GM12878 (cell line): ENCODE results near the gene SLC30A7. TPM values are rescaled to one million over a fixed set of nuclear protein-coding genes. Genes with fewer than 3 reads are reported as not detected.

Experiments used
- ATAC-seq: fragments of 200-7000 bp; cut with Tn5 transposase; 3 replicates; pipeline ENCODE4 v1.9.1; 2020; ENCODE audit warnings: mild to moderate bottlenecking, moderate library complexity
- BruUV-seq: library from RNA; stranded (reverse); fragments of 400-500 nt; replicated peaks from 2 replicates; lab custom pipeline; 2021; lab: Mats Ljungman, UMichigan
- CTCF ChIA-PET: fragments of 300-600 bp; sonication (Branson Sonifier 250); formaldehyde crosslinking; extraction: SDS; loops from one replicate; lab custom pipeline; 2021; ENCODE audit warnings: inconsistent platforms; lab: Yijun Ruan, JAX
- POLR2A ChIA-PET: fragments of 350-600 bp; formaldehyde crosslinking; extraction: SDS; loops from one replicate; lab custom pipeline; 2021; ENCODE audit warnings: inconsistent platforms; lab: Charles Lee
- RAD21 ChIA-PET: fragments of 300-600 bp; sonication (Branson Sonifier 250); formaldehyde crosslinking; loops from one replicate; lab custom pipeline; 2023; ENCODE audit warnings: antibody characterized with exemption; ENCODE audit not compliant: unreplicated experiment; lab: Charles Lee
- SMC1A ChIA-PET: fragments of 300-600 bp; sonication (Branson Sonifier 250); formaldehyde crosslinking; loops from one replicate; lab custom pipeline; 2023; ENCODE audit not compliant: unreplicated experiment, uncharacterized antibody; lab: Charles Lee
- DNase-seq: peaks from one replicate; pipeline ENCODE4 v3.0.0-alpha.2; 2011; ENCODE audit warnings: low read depth, low spot score
- FAIRE-seq: peaks from 3 replicates; lab custom pipeline; 2011; peaks lifted over from hg19 to GRCh38; lab: Jason Lieb, UNC
- H2AFZ ChIP-seq: 2 replicates; pipeline ENCODE4 v1.6.0; 2011; ENCODE audit warnings: low read depth, low read length, control low read depth; ENCODE audit not compliant: control insufficient read depth
- H3K27ac ChIP-seq: 2 replicates; pipeline ENCODE4 v1.5.1; 2011; ENCODE audit warnings: control low read depth; ENCODE audit not compliant: control insufficient read depth, insufficient read depth
- H3K27me3 ChIP-seq, 2 experiments: replicated peaks in 1 of 2; 2 replicates each; pipeline versions ENCODE4 v1.6.0 to v1.6.1; 2011; ENCODE audit warnings: low read length in 1 of 2; ENCODE audit not compliant: control insufficient read depth in 2 of 2, insufficient read depth in 2 of 2
- H3K36me3 ChIP-seq, 2 experiments: 2 replicates each; pipeline ENCODE4 v1.5.1; 2011; ENCODE audit warnings: low read length in 1 of 2; ENCODE audit not compliant: control insufficient read depth in 2 of 2, insufficient read depth in 2 of 2
- H3K4me1 ChIP-seq: 2 replicates; pipeline ENCODE4 v1.6.1; 2011; ENCODE audit warnings: mild to moderate bottlenecking, low read length, moderate library complexity, mixed read lengths; ENCODE audit not compliant: control insufficient read depth, insufficient read depth
- H3K4me2 ChIP-seq: 2 replicates; pipeline ENCODE4 v1.6.0; 2011; ENCODE audit warnings: control low read depth; ENCODE audit not compliant: control insufficient read depth, insufficient read depth
- H3K4me3 ChIP-seq: fragments of 200-600 bp; sonication (generic); 2 replicates; pipeline ENCODE4 v1.5.1; 2016
- H3K79me2 ChIP-seq: 2 replicates; pipeline ENCODE4 v1.6.0; 2011; ENCODE audit warnings: low read length; ENCODE audit not compliant: control insufficient read depth, insufficient read depth
- H3K9ac ChIP-seq: 2 replicates; pipeline ENCODE4 v1.8.0; 2011; ENCODE audit warnings: low read length, control low read depth, mixed read lengths; ENCODE audit not compliant: control insufficient read depth, insufficient read depth
- H3K9me3 ChIP-seq: replicated peaks from 3 replicates; pipeline ENCODE4 v1.5.1; 2011; ENCODE audit warnings: mild to moderate bottlenecking, low read length; ENCODE audit not compliant: control insufficient read depth, insufficient read depth
- H4K20me1 ChIP-seq: 2 replicates; pipeline ENCODE4 v1.6.0; 2011; ENCODE audit not compliant: control insufficient read depth, insufficient read depth
- GABPA ChIP-seq: IDR thresholded peaks from 2 replicates; pipeline ENCODE4 v1.6.1; 2014; ENCODE audit warnings: antibody characterized with exemption, low read depth, mild to moderate bottlenecking, inconsistent platforms
- SUZ12 ChIP-seq: fragments of 200-600 bp; sonication (generic); IDR thresholded peaks from one replicate; pipeline ENCODE4 v1.6.1; 2018; ENCODE audit warnings: antibody characterized with exemption, mild to moderate bottlenecking; ENCODE audit not compliant: unreplicated experiment
- WGBS: methylation state at CpG from one replicate; pipeline ENCODE4 v1.1.6; 2016; ENCODE audit warnings: low lambda C conversion rate; ENCODE audit not compliant: insufficient replicate concordance, insufficient coverage; ENCODE audit errors: missing lambda C conversion rate; 5-methylcytosine and 5-hydroxymethylcytosine counted together
- in situ Hi-C: fragments of 300-500 bp; cut with MboI; formaldehyde crosslinking; loops from 9 replicates; pipeline ENCODE4 v1.14.3; 2018; ENCODE audit warnings: mixed read lengths
- intact Hi-C: fragments of 100-400 bp; cut with micrococcal nuclease; formaldehyde crosslinking; loops from one replicate; pipeline ENCODE4 v1.14.2; 2022; ENCODE audit not compliant: unreplicated experiment
- polyA plus RNA-seq, 11 experiments: library from polyadenylated mRNA; depleted of rRNA in 4 of 11; unstranded in 6 of 11; stranded (reverse) in 5 of 11; fragments of >200 nt; fragmentation: Nextera tagmentation in 4 of 11; fragmentation: Illumina TruSeq in 1 of 11; extraction: Ambion mirVana in 4 of 11; extraction: Trizol in 1 of 11; gene quantifications; 1 replicate in 1 of 11; 2 replicates in 10 of 11; pipeline versions ENCODE4 v1.2.1 to v1.2.3, GENCODE V29; 2011 to 2016; ENCODE audit warnings: inconsistent platforms in 2 of 11, missing spikeins in 2 of 11, low read depth in 1 of 11
- total RNA-seq, 4 experiments: library from RNA; depleted of rRNA in 3 of 4; stranded (reverse); fragments of >200 nt in 3 of 4; fragmentation: Illumina TruSeq in 1 of 4; extraction: Trizol in 1 of 4; gene quantifications; 2 replicates each; pipeline versions ENCODE4 v1.2.1 to v1.2.3, GENCODE V29; 2013 to 2021
- TF ChIP-seq, protein P1 (sequence below): fragments of 450-650 bp; formaldehyde crosslinking; IDR thresholded peaks from 2 replicates; pipeline ENCODE4 v1.5.0; 2022; ENCODE audit warnings: mild to moderate bottlenecking, missing genetic modification characterization
- TF ChIP-seq, protein P2 (sequence below): fragments of 450-650 bp; formaldehyde crosslinking; IDR thresholded peaks from 2 replicates; pipeline ENCODE4 v1.4.0; 2020; ENCODE audit warnings: mild to moderate bottlenecking, moderate library complexity
- TF ChIP-seq, protein P3 (sequence below): fragments of 450-650 bp; IDR thresholded peaks from 2 replicates; pipeline ENCODE4 v1.6.1; 2017; ENCODE audit warnings: mild to moderate bottlenecking
- TF ChIP-seq, protein P4 (sequence below): fragments of 450-650 bp; IDR thresholded peaks from 2 replicates; pipeline ENCODE4 v1.6.1; 2017; ENCODE audit warnings: mild to moderate bottlenecking, moderate library complexity

Gene SLC30A7
- total and polyA plus RNA-seq, 10 of the 15 experiments (the other 5 are each of a cell fraction or from before 2014, with no cell fraction given), result 4.4 to 23.3 (median 16.9) TPM

DNA sequence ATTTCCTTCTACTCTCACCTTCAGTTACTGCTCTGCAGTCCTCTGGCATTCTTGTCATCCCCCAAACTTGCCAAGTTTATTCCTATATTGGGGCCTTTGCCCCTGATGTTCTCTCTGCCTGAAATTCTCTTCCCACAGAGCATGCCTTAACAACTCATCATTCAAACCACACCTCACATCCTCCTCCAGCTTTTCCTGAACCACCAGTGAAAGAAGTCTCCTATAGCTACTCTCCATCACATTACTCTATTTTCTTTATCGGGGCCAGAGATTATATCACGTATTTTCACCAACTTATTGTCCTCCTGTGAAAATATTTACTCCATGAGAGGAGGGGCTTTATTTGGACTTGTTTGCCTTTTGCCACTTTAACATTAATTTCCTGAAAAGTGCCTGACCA, 33.3 kb upstream of the SLC30A7 start:
- 58% methylated on average over 2 of the region's 2 CpGs for WGBS
- Histone ChIP-seq H3K4me1 (no peaks in the 10 kb centered on the region), H3K79me2 (no peaks in the 10 kb centered on the region), H3K9ac (no peak overlapping the region), H2AFZ (no peak overlapping the region), H3K9me3 (no peaks in the 10 kb centered on the region), H3K27me3 (peaks cover 0 to 5% of the 10 kb centered on the region in 2 experiments; a peak in 1 of 4 replicates), H3K4me3 (no peak overlapping the region), H3K36me3 (no peaks in the 10 kb centered on the region), H4K20me1 (no peaks in the 10 kb centered on the region), H3K4me2 (no peak overlapping the region), H3K27ac (no peak overlapping the region)
- TF ChIP-seq SUZ12 (no peak), GABPA (no peak)
- TF ChIP-seq, protein P1, sequence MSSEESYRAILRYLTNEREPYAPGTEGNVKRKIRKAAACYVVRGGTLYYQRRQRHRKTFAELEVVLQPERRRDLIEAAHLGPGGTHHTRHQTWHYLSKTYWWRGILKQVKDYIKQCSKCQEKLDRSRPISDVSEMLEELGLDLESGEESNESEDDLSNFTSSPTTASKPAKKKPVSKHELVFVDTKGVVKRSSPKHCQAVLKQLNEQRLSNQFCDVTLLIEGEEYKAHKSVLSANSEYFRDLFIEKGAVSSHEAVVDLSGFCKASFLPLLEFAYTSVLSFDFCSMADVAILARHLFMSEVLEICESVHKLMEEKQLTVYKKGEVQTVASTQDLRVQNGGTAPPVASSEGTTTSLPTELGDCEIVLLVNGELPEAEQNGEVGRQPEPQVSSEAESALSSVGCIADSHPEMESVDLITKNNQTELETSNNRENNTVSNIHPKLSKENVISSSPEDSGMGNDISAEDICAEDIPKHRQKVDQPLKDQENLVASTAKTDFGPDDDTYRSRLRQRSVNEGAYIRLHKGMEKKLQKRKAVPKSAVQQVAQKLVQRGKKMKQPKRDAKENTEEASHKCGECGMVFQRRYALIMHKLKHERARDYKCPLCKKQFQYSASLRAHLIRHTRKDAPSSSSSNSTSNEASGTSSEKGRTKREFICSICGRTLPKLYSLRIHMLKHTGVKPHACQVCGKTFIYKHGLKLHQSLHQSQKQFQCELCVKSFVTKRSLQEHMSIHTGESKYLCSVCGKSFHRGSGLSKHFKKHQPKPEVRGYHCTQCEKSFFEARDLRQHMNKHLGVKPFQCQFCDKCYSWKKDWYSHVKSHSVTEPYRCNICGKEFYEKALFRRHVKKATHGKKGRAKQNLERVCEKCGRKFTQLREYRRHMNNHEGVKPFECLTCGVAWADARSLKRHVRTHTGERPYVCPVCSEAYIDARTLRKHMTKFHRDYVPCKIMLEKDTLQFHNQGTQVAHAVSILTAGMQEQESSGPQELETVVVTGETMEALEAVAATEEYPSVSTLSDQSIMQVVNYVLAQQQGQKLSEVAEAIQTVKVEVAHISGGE (CRISPR knock-in tag), result no peak
- TF ChIP-seq, protein P2, sequence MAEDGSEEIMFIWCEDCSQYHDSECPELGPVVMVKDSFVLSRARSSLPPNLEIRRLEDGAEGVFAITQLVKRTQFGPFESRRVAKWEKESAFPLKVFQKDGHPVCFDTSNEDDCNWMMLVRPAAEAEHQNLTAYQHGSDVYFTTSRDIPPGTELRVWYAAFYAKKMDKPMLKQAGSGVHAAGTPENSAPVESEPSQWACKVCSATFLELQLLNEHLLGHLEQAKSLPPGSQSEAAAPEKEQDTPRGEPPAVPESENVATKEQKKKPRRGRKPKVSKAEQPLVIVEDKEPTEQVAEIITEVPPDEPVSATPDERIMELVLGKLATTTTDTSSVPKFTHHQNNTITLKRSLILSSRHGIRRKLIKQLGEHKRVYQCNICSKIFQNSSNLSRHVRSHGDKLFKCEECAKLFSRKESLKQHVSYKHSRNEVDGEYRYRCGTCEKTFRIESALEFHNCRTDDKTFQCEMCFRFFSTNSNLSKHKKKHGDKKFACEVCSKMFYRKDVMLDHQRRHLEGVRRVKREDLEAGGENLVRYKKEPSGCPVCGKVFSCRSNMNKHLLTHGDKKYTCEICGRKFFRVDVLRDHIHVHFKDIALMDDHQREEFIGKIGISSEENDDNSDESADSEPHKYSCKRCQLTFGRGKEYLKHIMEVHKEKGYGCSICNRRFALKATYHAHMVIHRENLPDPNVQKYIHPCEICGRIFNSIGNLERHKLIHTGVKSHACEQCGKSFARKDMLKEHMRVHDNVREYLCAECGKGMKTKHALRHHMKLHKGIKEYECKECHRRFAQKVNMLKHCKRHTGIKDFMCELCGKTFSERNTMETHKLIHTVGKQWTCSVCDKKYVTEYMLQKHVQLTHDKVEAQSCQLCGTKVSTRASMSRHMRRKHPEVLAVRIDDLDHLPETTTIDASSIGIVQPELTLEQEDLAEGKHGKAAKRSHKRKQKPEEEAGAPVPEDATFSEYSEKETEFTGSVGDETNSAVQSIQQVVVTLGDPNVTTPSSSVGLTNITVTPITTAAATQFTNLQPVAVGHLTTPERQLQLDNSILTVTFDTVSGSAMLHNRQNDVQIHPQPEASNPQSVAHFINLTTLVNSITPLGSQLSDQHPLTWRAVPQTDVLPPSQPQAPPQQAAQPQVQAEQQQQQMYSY (CRISPR knock-in tag), result no peak
- TF ChIP-seq, protein P3, sequence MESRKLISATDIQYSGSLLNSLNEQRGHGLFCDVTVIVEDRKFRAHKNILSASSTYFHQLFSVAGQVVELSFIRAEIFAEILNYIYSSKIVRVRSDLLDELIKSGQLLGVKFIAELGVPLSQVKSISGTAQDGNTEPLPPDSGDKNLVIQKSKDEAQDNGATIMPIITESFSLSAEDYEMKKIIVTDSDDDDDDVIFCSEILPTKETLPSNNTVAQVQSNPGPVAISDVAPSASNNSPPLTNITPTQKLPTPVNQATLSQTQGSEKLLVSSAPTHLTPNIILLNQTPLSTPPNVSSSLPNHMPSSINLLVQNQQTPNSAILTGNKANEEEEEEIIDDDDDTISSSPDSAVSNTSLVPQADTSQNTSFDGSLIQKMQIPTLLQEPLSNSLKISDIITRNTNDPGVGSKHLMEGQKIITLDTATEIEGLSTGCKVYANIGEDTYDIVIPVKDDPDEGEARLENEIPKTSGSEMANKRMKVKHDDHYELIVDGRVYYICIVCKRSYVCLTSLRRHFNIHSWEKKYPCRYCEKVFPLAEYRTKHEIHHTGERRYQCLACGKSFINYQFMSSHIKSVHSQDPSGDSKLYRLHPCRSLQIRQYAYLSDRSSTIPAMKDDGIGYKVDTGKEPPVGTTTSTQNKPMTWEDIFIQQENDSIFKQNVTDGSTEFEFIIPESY, result no peak
- TF ChIP-seq, protein P4, sequence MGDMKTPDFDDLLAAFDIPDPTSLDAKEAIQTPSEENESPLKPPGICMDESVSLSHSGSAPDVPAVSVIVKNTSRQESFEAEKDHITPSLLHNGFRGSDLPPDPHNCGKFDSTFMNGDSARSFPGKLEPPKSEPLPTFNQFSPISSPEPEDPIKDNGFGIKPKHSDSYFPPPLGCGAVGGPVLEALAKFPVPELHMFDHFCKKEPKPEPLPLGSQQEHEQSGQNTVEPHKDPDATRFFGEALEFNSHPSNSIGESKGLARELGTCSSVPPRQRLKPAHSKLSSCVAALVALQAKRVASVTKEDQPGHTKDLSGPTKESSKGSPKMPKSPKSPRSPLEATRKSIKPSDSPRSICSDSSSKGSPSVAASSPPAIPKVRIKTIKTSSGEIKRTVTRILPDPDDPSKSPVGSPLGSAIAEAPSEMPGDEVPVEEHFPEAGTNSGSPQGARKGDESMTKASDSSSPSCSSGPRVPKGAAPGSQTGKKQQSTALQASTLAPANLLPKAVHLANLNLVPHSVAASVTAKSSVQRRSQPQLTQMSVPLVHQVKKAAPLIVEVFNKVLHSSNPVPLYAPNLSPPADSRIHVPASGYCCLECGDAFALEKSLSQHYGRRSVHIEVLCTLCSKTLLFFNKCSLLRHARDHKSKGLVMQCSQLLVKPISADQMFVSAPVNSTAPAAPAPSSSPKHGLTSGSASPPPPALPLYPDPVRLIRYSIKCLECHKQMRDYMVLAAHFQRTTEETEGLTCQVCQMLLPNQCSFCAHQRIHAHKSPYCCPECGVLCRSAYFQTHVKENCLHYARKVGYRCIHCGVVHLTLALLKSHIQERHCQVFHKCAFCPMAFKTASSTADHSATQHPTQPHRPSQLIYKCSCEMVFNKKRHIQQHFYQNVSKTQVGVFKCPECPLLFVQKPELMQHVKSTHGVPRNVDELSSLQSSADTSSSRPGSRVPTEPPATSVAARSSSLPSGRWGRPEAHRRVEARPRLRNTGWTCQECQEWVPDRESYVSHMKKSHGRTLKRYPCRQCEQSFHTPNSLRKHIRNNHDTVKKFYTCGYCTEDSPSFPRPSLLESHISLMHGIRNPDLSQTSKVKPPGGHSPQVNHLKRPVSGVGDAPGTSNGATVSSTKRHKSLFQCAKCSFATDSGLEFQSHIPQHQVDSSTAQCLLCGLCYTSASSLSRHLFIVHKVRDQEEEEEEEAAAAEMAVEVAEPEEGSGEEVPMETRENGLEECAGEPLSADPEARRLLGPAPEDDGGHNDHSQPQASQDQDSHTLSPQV, result no peak
- DNase-seq (no peak), ATAC-seq (no peak), FAIRE-seq (no peak)
- RAD21 ChIA-PET, result interaction anchor here (2.2 kb wide), 1 partner anchor 399 kb away, joined by 9 read pairs; no protein-coding TSS in a partner anchor
- CTCF ChIA-PET, result interaction anchor here (0.8 to 9.4 kb wide), 6 partner anchors 17 to 426 kb away, joined by 3 to 261 read pairs (median 4); no protein-coding TSS in a partner anchor
- SMC1A ChIA-PET, result interaction anchor here (1.2 to 2.7 kb wide), 2 partner anchors 35 to 399 kb away, joined by 3 to 14 read pairs; no protein-coding TSS in a partner anchor
- no TSS peak for BruUV-seq
- POLR2A ChIA-PET, result no interaction called here
- in situ Hi-C loops (loop anchor here (10.0 to 25.0 kb wide), 2 partner anchors 588 to 1675 kb away; no protein-coding TSS in a partner anchor), intact Hi-C loops (no loop called here)
